Lower lobe of right lung (tissue), 2 donors: ENCODE results near the gene ATP8A1. TPM values are rescaled to one million over a fixed set of nuclear protein-coding genes. Genes with fewer than 3 reads are reported as not detected.
"Not testable (repeated sequence)": the region's sequence is repeated elsewhere in the genome, so short reads cannot be mapped to it uniquely, and the experiment has no call there.

Source experiments
- ATAC-seq, 2 donors: fragments of 200-7000 bp; cut with Tn5 transposase; one replicate each; pipeline ENCODE4 v1.9.1; 2020 to 2022; ENCODE audit warnings: mild to moderate bottlenecking in 2 of 2, moderate library complexity in 2 of 2
- DNase-seq: peaks from one replicate; pipeline ENCODE4 v3.0.0-alpha.2; 2020
- H3K27ac ChIP-seq: fragments of 200-600 bp; one replicate; pipeline ENCODE4 v1.8.0; 2022
- H3K27me3 ChIP-seq: fragments of 200-600 bp; one replicate; pipeline ENCODE4 v1.8.0; 2022; ENCODE audit warnings: low read depth
- H3K36me3 ChIP-seq: fragments of 200-600 bp; one replicate; pipeline ENCODE4 v1.8.0; 2022; ENCODE audit warnings: mild to moderate bottlenecking
- H3K4me1 ChIP-seq: fragments of 200-600 bp; one replicate; pipeline ENCODE4 v1.8.0; 2022
- H3K4me3 ChIP-seq: fragments of 200-600 bp; one replicate; pipeline ENCODE4 v1.8.0; 2022; ENCODE audit warnings: mild to moderate bottlenecking
- H3K9me3 ChIP-seq: fragments of 200-600 bp; one replicate; pipeline ENCODE4 v1.8.0; 2022
- intact Hi-C: fragments of 100-400 bp; cut with DNase I; formaldehyde crosslinking; loops from one replicate; pipeline ENCODE4 v1.11.0; 2022
- total RNA-seq: library from RNA; stranded (reverse); fragmentation: NEBNext Ultra II Directional; extraction: Animal tissue kit (Norgen Biotek cat#: 25700); gene quantifications from one replicate; pipeline ENCODE4 v1.2.1, GENCODE V29; 2021
- TF ChIP-seq, protein P1 (sequence below): fragments of 200-600 bp; IDR thresholded peaks from one replicate; pipeline ENCODE4 v1.8.0; 2022; ENCODE audit warnings: antibody characterized with exemption, mild to moderate bottlenecking
- donor health status: DM: no; HTN: yes; CAD: no; lungs with severe emphysema.

ATP8A1 gene
- total RNA-seq, 1 donor from 2014 or later, result 84.7 TPM

DNA sequence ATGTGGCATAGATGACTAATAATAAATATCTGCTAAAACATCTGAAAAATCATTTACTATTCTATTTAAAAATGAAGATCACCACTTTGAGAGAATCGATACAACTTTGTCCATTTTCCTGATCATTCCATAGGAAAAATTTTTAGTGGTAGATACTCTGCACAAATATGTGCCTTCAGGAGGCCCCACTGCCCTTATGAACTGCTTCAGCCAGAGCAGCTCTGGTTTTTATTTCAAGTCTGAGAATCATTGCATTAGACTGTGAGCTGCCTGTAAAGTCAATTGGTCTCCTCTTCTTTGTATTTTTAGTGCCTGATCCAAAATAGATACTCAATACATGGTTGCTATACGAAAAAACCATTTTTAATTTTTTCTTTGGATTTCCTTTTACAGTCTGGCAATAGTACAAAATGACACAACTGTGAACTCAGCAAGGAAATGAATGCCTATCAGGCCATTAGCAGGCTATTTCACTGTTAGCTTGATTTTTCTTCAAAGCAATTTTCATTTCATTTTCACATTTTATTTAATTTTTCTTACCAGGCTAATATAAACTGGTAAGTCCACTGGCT is 190.5 kb downstream of the ATP8A1 start:
- DNase-seq (no peak), ATAC-seq (no peak)
- Histone ChIP-seq H3K27ac (no peak overlapping the region), H3K4me1 (no peaks in the 10 kb centered on the region), H3K9me3 (no peaks in the 10 kb centered on the region), H3K36me3 (peaks cover 27% of the 10 kb centered on the region), H3K4me3 (no peak overlapping the region), H3K27me3 (no peaks in the 10 kb centered on the region)
- intact Hi-C loops, result no loop called here
- TF ChIP-seq, protein P1, sequence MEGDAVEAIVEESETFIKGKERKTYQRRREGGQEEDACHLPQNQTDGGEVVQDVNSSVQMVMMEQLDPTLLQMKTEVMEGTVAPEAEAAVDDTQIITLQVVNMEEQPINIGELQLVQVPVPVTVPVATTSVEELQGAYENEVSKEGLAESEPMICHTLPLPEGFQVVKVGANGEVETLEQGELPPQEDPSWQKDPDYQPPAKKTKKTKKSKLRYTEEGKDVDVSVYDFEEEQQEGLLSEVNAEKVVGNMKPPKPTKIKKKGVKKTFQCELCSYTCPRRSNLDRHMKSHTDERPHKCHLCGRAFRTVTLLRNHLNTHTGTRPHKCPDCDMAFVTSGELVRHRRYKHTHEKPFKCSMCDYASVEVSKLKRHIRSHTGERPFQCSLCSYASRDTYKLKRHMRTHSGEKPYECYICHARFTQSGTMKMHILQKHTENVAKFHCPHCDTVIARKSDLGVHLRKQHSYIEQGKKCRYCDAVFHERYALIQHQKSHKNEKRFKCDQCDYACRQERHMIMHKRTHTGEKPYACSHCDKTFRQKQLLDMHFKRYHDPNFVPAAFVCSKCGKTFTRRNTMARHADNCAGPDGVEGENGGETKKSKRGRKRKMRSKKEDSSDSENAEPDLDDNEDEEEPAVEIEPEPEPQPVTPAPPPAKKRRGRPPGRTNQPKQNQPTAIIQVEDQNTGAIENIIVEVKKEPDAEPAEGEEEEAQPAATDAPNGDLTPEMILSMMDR, result no peak

DNA sequence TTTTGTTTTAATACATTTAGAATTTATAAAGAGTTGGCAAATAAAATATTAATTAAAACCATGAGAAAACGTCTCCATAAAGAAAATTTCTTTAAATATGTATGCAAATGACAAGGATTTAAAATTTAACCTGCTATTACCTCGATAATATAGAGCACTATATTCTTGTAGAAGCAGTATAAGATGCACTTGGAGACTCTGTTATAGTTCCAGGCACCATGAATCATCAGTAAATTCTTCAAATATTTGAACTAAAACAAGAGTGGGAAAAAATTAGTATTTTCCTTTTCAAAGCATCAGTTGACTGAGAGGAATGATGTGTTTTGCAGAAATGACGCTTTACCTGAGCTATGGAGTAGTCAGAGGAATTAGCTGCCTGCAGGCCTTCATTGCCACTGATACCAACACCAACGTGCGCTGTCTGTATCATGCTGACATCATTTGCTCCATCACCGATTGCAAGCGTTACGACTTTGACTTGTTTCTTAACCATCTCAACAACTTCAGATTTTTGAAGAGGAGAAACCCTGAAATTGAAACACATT is 192.3 kb downstream of the ATP8A1 start:
- TF ChIP-seq, protein P1, result no peak
- peaks cover 27% of the 10 kb centered on the region for H3K36me3 ChIP-seq
- intact Hi-C loops, result no loop called here
- ATAC-seq (no peak), DNase-seq (no peak)
- no peak overlapping the region for H3K4me3 ChIP-seq
- H3K4me1 ChIP-seq, result no peaks in the 10 kb centered on the region
- H3K27me3 ChIP-seq, result no peaks in the 10 kb centered on the region
- no peak overlapping the region for H3K27ac ChIP-seq
- no peaks in the 10 kb centered on the region for H3K9me3 ChIP-seq

DNA sequence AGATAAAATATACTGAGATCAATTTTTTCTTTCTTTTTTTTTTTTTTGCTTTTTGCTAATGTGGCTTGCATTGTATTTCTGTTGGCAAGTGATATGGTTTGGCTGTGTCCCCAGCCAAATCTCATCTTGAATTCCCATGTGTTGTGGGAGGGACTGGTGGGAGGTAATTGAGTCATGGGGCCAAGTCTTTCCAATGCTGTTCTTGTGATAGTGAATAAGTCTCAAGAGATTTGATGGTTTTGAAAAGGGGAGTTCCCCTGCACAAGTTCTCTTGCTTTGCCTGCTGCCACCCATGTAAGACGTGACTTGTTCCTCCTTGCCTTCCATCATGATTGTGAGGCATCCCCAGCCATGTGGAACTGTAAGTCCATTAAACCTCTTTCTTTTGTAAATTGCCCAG is 195.7 kb downstream of the ATP8A1 start:
- H3K36me3 ChIP-seq, result peaks cover 27% of the 10 kb centered on the region
- DNase-seq, H3K9me3 ChIP-seq, intact Hi-C loops, H3K27ac ChIP-seq, H3K27me3 ChIP-seq, ATAC-seq, H3K4me3 ChIP-seq, H3K4me1 ChIP-seq: not testable (repeated sequence)

DNA sequence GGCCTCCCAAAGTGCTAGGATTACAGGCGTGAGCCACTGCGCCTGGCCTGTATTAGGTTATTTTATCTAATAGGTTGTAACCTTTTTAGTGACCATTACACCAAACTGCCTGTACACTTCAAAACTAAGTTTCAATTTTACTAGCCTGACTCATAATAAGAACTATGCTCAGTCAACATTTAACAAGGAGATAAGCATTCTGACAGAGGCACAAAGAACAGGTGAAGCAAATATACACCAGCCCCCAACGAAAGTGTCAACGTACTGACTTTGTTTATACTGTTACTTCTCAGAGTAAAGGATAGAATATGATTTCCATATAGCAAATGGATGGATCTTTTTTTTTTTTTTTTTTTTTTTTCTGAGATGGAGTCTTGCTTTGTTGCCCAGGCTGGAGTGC is 196.9 kb downstream of the ATP8A1 start:
- ATAC-seq (peak in 1 of 2 donors; percentile 81), DNase-seq (no peak)
- H3K4me1 ChIP-seq, result no peaks in the 10 kb centered on the region
- TF ChIP-seq, protein P1, result no peak
- peaks cover 34% of the 10 kb centered on the region for H3K36me3 ChIP-seq
- no peaks in the 10 kb centered on the region for H3K9me3 ChIP-seq
- no peaks in the 10 kb centered on the region for H3K27me3 ChIP-seq
- intact Hi-C loops, result no loop called here
- H3K4me3 ChIP-seq, result no peak overlapping the region
- H3K27ac ChIP-seq, result no peak overlapping the region

DNA sequence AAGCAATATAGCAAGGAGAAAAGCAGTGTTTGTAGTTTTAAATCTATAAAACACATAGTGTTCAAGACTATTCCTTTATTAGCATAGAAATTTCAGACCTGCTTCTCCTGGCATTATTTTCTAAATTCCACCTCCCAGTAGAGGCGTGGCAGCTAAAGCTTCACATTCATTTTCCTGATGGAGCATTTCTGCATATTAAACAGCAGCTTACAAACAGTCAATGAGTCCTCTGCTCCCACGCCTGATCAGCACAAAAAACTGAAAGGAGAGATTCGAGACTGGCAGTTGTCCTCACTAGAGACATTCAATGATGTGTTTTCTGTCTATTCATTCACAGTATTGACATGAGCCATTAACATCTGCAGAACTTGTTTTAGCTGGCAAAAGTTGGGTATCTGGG is 198.2 kb downstream of the ATP8A1 start:
- intact Hi-C loops, result no loop called here
- DNase-seq, result no peak
- H3K4me3 ChIP-seq, result no peak overlapping the region
- no peaks in the 10 kb centered on the region for H3K27me3 ChIP-seq
- no peaks in the 10 kb centered on the region for H3K4me1 ChIP-seq
- ATAC-seq, result no peak
- H3K9me3 ChIP-seq, result no peaks in the 10 kb centered on the region
- no peak overlapping the region for H3K27ac ChIP-seq
- peaks cover 23% of the 10 kb centered on the region for H3K36me3 ChIP-seq
- TF ChIP-seq, protein P1, result no peak

DNA sequence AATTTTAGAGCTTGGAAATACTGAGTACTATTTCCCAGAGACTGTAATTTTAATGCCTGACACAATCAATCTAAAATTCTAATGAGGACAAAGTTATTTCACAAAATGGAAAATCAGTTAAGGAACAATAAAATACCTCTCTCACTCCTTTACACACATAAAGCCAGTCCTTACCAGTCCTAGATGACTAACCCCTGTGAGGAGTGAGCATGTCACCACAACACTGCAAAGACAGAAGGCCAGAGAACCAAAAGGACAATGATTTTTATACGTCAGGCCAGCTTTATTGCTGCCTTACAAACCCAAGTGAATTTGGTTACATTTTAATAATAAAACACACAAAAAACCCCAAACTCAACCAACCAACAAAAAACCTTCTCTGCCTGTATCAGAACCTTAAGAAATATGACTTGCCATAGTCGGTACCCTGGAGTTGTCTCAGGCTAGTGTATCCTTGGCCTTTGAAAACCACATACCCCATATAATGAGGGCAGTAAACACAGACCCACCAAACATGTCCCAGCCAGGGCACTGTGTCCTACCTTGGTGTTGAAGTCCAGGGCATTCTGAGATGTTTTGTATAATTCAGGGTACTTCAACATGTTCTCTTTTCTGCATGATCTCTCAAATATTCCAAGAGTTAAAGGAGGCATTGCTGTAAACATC is 202.0 kb downstream of the ATP8A1 start:
- TF ChIP-seq, protein P1, result no peak
- Histone ChIP-seq H3K36me3 (peaks cover 14% of the 10 kb centered on the region), H3K9me3 (no peaks in the 10 kb centered on the region), H3K27ac (no peak overlapping the region), H3K4me3 (no peak overlapping the region), H3K27me3 (no peaks in the 10 kb centered on the region), H3K4me1 (no peaks in the 10 kb centered on the region)
- ATAC-seq, result no peak
- DNase-seq, result no peak
- intact Hi-C loops, result no loop called here
